AG09319 (cell line): Measurements from ENCODE around the gene NACAD.

Experiments
- DNase-seq: peaks from one replicate; pipeline ENCODE4 v3.0.0-alpha.2; 2010; ENCODE audit warnings: low read depth; ENCODE audit errors: extremely low read depth
- CTCF ChIP-seq: IDR thresholded peaks from 2 replicates; pipeline ENCODE4 v1.5.1; 2011; ENCODE audit warnings: low read depth, mild to moderate bottlenecking, inconsistent platforms, low read length, moderate library complexity

Gene NACAD

GRCh38 chr7:45098983-45099839 is 10.4 kb upstream of the NACAD start:
- no peak for DNase-seq

GRCh38 chr7:45092931-45093235 is 4.1 kb upstream of the NACAD start:
- TF ChIP-seq CTCF: no peak
- no peak for DNase-seq

More at GRCh38 chr7:45098983-45099839, 10.4 kb upstream of the NACAD start:
- no peak for TF ChIP-seq CTCF

GRCh38 chr7:45092100-45092930 is 3.5 kb upstream of the NACAD start:
- no peak for DNase-seq
- no peak for TF ChIP-seq CTCF

- no peak for TF ChIP-seq CTCF
- DNase-seq: no peak
Measured at GRCh38 chr7:45089341-45089891, 647 bp upstream of the NACAD start.

GRCh38 chr7:45088146-45088701 is 545 bp downstream of the NACAD start:
- DNase-seq: no peak
- TF ChIP-seq CTCF: no peak

- no peak for TF ChIP-seq CTCF
- DNase-seq: no peak
Measured at GRCh38 chr7:45087301-45088145, 1.2 kb downstream of the NACAD start.
